ENCODE results near the gene TSPO2. TPM values are rescaled to one million over a fixed set of nuclear protein-coding genes. Genes with fewer than 3 reads are reported as not detected.

The TSPO2 gene
- total RNA-seq, 1 donor from 2014 or later, result not detected

GRCh38 chr6:41073968-41074691 lies 31.9 kb downstream of the TSPO2 start:
- intact Hi-C loops (cut with micrococcal nuclease), result loop anchor here (1.0 to 10.0 kb wide), 12 partner anchors 222 to 1959 kb away; partner anchors contain the start of genes CCND3, FOXP4, KCNK5 and MRPS10

DNA sequence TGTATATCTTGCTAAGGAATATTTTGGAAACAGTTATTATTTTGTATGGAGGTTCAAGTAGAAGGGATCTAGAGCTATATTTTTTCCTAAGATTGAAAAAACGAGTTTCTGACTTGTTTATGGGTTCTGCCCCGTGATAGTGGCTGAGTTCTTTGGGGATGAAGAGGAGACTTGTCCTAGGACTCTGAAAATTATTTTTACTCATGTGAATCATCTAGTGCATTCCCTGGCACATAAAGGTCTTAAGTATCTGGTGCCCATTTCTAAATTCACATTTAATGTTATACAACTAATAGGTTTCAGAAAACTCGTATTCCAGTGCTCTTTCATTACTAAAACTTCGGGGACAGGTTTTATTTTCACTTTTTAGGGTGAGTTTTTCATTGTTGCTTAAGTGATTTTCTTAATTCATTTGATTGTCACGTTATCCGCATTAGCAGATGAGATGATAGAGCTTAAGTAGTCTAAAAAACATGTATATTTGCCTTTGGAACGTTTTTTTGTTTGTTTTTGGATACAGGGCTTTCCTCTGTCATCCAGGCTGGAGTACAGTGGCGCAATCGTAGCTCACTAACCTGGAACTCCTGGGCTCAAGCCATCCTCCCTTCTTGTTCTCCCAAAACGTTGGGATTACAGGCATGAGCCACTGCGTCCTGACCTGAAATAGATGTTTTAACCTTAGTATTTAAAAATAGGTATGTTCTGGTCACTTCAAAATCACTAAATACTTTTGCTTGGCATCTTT lies 32.6 kb downstream of the TSPO2 start:
- intact Hi-C loops (cut with micrococcal nuclease), result loop anchor here (5.0 to 10.0 kb wide), 5 partner anchors 283 to 1848 kb away; partner anchors contain the start of genes KCNK5, MRPS10 and UBR2

- intact Hi-C loops (cut with micrococcal nuclease), result loop anchor here (10.0 kb wide), 1 partner anchor 1489 kb away; the partner anchor contains the start of gene UBR2
Measured at GRCh38 chr6:41075651-41076626, 33.7 kb downstream of the TSPO2 start.

GRCh38 chr6:41077536-41077935 lies 35.3 kb downstream of the TSPO2 start:
- intact Hi-C loops (cut with micrococcal nuclease), result loop anchor here (10.0 kb wide), 1 partner anchor 1487 kb away; the partner anchor contains the start of gene UBR2

DNA sequence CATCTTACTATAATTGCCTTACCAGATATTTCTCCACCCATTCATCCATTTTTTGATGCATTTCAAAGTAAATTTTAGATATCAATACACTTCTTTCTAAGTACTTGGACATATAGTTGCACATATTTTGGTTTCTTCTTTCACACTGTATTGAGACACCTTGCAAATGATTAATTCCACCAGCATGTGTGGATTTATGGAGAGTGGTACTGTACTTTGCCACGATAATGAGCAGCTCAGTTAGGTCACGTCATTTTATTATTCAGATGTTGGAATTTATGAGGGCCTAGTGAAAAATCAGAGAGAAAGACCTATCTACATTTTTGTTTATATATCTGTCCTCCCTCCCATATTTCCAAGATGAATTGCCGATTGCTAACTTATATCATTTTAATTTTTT lies 35.8 kb downstream of the TSPO2 start:
- intact Hi-C loops (cut with micrococcal nuclease), result loop anchor here (10.0 kb wide), 1 partner anchor 1487 kb away; the partner anchor contains the start of gene UBR2

DNA sequence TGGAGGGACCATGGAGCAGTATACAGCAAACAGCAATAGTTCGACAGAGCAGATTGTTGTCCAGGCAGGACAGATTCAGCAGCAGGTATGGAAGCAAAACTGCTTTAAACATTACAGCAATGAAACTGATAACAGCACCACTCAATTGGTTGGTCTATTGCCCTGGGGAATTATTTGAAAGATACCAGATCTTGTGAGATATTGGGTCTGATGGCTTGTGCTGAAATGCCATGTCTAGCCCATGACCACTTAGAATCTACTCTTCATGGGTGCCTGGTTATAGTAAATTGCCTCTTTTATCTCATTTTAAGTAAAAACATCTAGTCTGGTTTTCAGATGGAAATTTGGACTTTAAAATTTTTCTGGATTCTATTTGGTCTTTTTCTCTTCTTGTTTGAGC lies 36.8 kb downstream of the TSPO2 start:
- intact Hi-C loops (cut with micrococcal nuclease), result loop anchor here (10.0 kb wide), 1 partner anchor 1486 kb away; the partner anchor contains the start of gene UBR2

GRCh38 chr6:41080621-41081020 lies 38.4 kb downstream of the TSPO2 start:
- intact Hi-C loops (cut with micrococcal nuclease), result loop anchor here (1.0 kb wide), 1 partner anchor 102 kb away; no protein-coding TSS in a partner anchor

- intact Hi-C loops (cut with micrococcal nuclease), result no loop called here
Measured at GRCh38 chr6:41083072-41083471, 40.8 kb downstream of the TSPO2 start.

- intact Hi-C loops (cut with micrococcal nuclease), result no loop called here
Measured at GRCh38 chr6:41085182-41085581, 42.9 kb downstream of the TSPO2 start.

GRCh38 chr6:41088451-41088850 lies 46.2 kb downstream of the TSPO2 start:
- intact Hi-C loops (cut with micrococcal nuclease), result no loop called here

GRCh38 chr6:41090841-41091761 lies 48.8 kb downstream of the TSPO2 start:
- intact Hi-C loops (cut with micrococcal nuclease), result no loop called here

DNA sequence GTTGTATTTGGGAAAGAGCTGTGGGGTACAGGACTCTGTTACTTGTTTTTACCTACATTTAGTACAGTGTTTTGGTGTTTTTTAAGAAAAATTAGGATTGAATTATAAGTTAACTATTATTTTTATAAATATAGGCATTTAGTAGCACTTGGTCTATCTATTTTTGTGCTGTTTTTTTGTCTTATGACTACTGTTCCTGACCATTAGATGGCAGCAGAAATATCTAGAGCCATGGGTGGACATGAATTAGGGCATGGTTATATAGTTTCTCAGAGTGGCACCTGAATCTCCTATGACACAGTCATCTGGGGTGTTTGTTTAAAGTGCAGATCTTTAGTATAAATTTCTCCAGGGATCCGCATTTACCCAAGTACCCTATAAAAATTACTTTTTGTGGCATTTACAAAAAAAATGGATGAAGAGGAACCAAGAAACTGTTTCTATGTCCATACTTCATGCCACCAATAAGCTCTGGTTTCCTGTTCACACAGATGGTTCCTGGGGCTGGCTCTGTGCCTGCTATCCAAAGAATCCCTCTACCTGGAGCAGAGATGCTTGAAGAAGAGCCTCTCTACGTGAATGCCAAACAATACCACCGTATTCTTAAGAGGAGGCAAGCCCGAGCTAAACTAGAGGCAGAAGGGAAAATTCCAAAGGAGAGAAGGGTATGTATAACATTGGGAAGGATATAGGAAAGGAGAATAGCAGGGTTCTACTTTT lies 50.3 kb downstream of the TSPO2 start:
- intact Hi-C loops (cut with micrococcal nuclease), result loop anchor here (1.0 kb wide), 2 partner anchors 90 to 226 kb away; no protein-coding TSS in a partner anchor

DNA sequence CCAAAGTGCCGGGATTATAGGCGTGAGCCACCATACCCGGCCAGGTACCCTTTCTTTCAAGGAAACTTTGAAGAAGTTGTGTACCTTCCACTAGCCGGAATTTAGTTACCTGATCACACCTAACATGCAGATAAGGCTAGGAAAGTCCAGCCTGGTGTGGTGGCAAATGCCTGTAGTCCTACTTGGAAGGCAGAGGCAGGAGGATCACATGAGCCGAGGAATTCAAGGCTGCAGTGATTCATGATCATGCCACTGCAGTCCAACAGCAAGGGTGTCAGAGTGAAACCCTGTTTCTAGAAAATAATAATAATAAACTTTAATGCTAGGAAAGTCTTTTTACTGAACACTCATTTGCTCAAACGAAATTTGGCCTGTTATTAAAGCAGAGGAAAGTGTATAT lies 51.5 kb downstream of the TSPO2 start:
- intact Hi-C loops (cut with micrococcal nuclease), result no loop called here

Other genes with a start within 250 kb of the TSPO2 start
- 1.7 and 2.1 TPM in 2 replicates for gene UNC5CL, start 3.2 kb upstream of the TSPO2 start, total RNA-seq
- not detected in 2 replicates for gene APOBEC2, start 10.7 kb downstream of the TSPO2 start, total RNA-seq
- gene OARD1, start 29.9 kb downstream of the TSPO2 start, total RNA-seq, result 24.3 and 25.2 TPM in 2 replicates
- gene NFYA, start 30.5 kb downstream of the TSPO2 start, total RNA-seq, result 33.3 and 34.6 TPM in 2 replicates
- gene TREML1, start 111.9 kb downstream of the TSPO2 start, total RNA-seq, result not detected in 2 replicates
- not detected in 2 replicates for gene TREM2, start 120.6 kb downstream of the TSPO2 start, total RNA-seq
- 21.5 and 23.3 TPM in 2 replicates for gene TREML2, start 158.7 kb downstream of the TSPO2 start, total RNA-seq
- not detected in 2 replicates for gene TREML4, start 185.9 kb downstream of the TSPO2 start, total RNA-seq
- not detected in 2 replicates for gene TREM1, start 244.2 kb downstream of the TSPO2 start, total RNA-seq